Peyer's patch (tissue), 4 donors: Measurements from ENCODE around the gene ATXN2L.

Source experiments
- POLR2A ChIP-seq, 2 donors: fragments of 450-650 bp; IDR thresholded peaks; one replicate each; pipeline ENCODE4 v1.5.1; 2017; ENCODE audit warnings: antibody characterized with exemption in 2 of 2, mild to moderate bottlenecking in 2 of 2, moderate library complexity in 2 of 2
- TF ChIP-seq, protein P1 (sequence below), 6 experiments: fragments of 450-650 bp in 4 of 6; fragments of 200-600 bp in 2 of 6; sonication (generic) in 1 of 6; IDR thresholded peaks; one replicate each; pipeline ENCODE4 v1.5.1; 2017 to 2019; ENCODE audit warnings: antibody characterized with exemption in 6 of 6, mild to moderate bottlenecking in 3 of 6, moderate library complexity in 1 of 6

DNA sequence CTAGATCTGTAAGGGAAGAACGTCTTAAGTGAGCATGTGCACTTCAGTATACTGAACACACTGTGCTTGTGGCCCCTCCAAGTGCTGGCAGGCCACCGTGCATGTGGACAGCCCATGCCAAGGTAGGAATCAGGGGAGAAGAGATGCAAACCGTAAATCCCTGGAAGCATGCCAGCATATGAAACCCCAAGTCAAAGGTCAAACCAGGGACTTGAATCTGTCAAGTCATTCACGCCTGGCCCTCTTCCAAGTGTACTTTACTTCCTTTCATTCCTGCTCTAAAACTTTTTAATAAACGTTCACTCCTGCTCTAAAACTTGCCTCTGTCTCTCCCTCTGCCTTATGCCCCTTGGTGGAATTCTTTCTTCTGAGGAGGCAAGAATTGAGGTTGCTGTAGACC, 2.8 kb upstream of the ATXN2L start:
- TF ChIP-seq POLR2A (IDR thresholded peaks at IDR 0.05): no peak
- TF ChIP-seq, protein P1, sequence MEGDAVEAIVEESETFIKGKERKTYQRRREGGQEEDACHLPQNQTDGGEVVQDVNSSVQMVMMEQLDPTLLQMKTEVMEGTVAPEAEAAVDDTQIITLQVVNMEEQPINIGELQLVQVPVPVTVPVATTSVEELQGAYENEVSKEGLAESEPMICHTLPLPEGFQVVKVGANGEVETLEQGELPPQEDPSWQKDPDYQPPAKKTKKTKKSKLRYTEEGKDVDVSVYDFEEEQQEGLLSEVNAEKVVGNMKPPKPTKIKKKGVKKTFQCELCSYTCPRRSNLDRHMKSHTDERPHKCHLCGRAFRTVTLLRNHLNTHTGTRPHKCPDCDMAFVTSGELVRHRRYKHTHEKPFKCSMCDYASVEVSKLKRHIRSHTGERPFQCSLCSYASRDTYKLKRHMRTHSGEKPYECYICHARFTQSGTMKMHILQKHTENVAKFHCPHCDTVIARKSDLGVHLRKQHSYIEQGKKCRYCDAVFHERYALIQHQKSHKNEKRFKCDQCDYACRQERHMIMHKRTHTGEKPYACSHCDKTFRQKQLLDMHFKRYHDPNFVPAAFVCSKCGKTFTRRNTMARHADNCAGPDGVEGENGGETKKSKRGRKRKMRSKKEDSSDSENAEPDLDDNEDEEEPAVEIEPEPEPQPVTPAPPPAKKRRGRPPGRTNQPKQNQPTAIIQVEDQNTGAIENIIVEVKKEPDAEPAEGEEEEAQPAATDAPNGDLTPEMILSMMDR (IDR thresholded peaks at IDR 0.05): no peak
